ENCODE results near the gene BAHCC1.

Gene BAHCC1

GRCh38 chr17:81404558-81405165, 9.4 kb downstream of the BAHCC1 start:
- no peaks in the 10 kb centered on the region for H3K36me3 Mint-ChIP-seq (ENCODE audit: low read depth)
- no peak for DNase-seq
- H3K9me3 Mint-ChIP-seq: no peaks in the 10 kb centered on the region
- H3K27me3 Mint-ChIP-seq: peaks cover 93% of the 10 kb centered on the region
- H3K4me1 Mint-ChIP-seq (ENCODE audit: low read depth): peaks cover 4% of the 10 kb centered on the region
- H3K4me3 Mint-ChIP-seq: no peak overlapping the region
- no peak overlapping the region for H3K27ac Mint-ChIP-seq

- no peak overlapping the region for H3K4me3 Mint-ChIP-seq
- H3K27me3 Mint-ChIP-seq: peaks cover 90% of the 10 kb centered on the region
- no peak for DNase-seq
- no peaks in the 10 kb centered on the region for H3K36me3 Mint-ChIP-seq (ENCODE audit: low read depth)
- no peaks in the 10 kb centered on the region for H3K4me1 Mint-ChIP-seq (ENCODE audit: low read depth)
- no peaks in the 10 kb centered on the region for H3K9me3 Mint-ChIP-seq
- H3K27ac Mint-ChIP-seq: no peak overlapping the region
Measured at GRCh38 chr17:81405411-81405872, 10.2 kb downstream of the BAHCC1 start.

- Mint-ChIP-seq H3K27ac (no peak overlapping the region), H3K36me3 (ENCODE audit: low read depth) (no peaks in the 10 kb centered on the region), H3K4me1 (ENCODE audit: low read depth) (peaks cover under 1% of the 10 kb centered on the region), H3K9me3 (no peaks in the 10 kb centered on the region), H3K27me3 (peaks cover 81% of the 10 kb centered on the region), H3K4me3 (no peak overlapping the region)
- no peak for DNase-seq
Measured at GRCh38 chr17:81406117-81406953, 11.1 kb downstream of the BAHCC1 start.

- H3K4me3 Mint-ChIP-seq: no peak overlapping the region
- peaks cover 12% of the 10 kb centered on the region for H3K4me1 Mint-ChIP-seq (ENCODE audit: low read depth)
- H3K36me3 Mint-ChIP-seq (ENCODE audit: low read depth): no peaks in the 10 kb centered on the region
- DNase-seq: no peak
- peaks cover 64% of the 10 kb centered on the region for H3K27me3 Mint-ChIP-seq
- no peak overlapping the region for H3K27ac Mint-ChIP-seq
- no peaks in the 10 kb centered on the region for H3K9me3 Mint-ChIP-seq
Measured at GRCh38 chr17:81408049-81408448, 12.8 kb downstream of the BAHCC1 start.

GRCh38 chr17:81409190-81409935, 14.1 kb downstream of the BAHCC1 start:
- Mint-ChIP-seq H3K36me3 (ENCODE audit: low read depth) (no peaks in the 10 kb centered on the region), H3K9me3 (no peaks in the 10 kb centered on the region), H3K4me1 (ENCODE audit: low read depth) (peaks cover 15% of the 10 kb centered on the region), H3K4me3 (no peak overlapping the region), H3K27ac (no peak overlapping the region), H3K27me3 (peaks cover 52% of the 10 kb centered on the region)
- no peak for DNase-seq

GRCh38 chr17:81410852-81411251, 15.6 kb downstream of the BAHCC1 start:
- H3K4me3 Mint-ChIP-seq: no peak overlapping the region
- no peak for DNase-seq
- no peaks in the 10 kb centered on the region for H3K36me3 Mint-ChIP-seq (ENCODE audit: low read depth)
- H3K9me3 Mint-ChIP-seq: no peaks in the 10 kb centered on the region
- H3K4me1 Mint-ChIP-seq (ENCODE audit: low read depth): peaks cover 15% of the 10 kb centered on the region
- H3K27me3 Mint-ChIP-seq: peaks cover 40% of the 10 kb centered on the region
- no peak overlapping the region for H3K27ac Mint-ChIP-seq

- Mint-ChIP-seq H3K4me1 (ENCODE audit: low read depth) (peaks cover 15% of the 10 kb centered on the region), H3K27me3 (peaks cover 40% of the 10 kb centered on the region), H3K9me3 (no peaks in the 10 kb centered on the region), H3K36me3 (ENCODE audit: low read depth) (no peaks in the 10 kb centered on the region), H3K27ac (no peak overlapping the region), H3K4me3 (no peak overlapping the region)
- no peak for DNase-seq
Measured at GRCh38 chr17:81411305-81411704, 16.0 kb downstream of the BAHCC1 start.

DNA sequence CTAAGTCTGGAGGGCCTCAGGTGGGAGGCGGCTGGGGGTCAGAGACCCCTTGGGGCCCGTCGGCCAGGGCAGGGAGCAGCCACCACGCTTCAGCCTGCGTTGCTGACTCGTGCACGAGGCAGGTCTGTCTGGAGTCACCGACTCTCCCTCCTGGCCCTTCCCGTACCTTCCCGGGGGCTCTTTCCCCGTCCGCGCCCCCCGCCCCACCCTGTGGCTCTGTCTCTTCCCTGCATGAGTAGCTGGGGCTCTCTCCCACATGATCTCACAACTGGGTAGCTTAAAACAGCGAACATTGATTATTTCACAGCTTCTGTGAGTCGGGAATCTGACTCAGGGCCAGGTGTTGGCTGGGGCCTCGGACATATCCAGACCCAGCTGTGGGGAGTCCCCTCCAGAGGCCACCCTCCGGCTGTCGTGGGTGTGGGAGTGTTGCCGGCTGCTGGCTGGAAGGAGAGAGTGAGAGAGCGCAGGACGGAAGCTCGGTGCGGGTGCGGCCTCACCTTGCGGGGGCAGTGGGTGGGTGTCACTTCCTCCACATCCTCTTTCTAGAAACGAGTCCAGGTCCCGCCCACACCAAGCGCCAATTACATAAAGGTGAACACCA, 17.3 kb downstream of the BAHCC1 start:
- peaks cover 29% of the 10 kb centered on the region for H3K27me3 Mint-ChIP-seq
- no peaks in the 10 kb centered on the region for H3K36me3 Mint-ChIP-seq (ENCODE audit: low read depth)
- peak overlapping the region; percentile 52 for H3K27ac Mint-ChIP-seq
- H3K9me3 Mint-ChIP-seq: no peaks in the 10 kb centered on the region
- peaks cover 15% of the 10 kb centered on the region for H3K4me1 Mint-ChIP-seq (ENCODE audit: low read depth)
- peak; percentile 72 for DNase-seq
- H3K4me3 Mint-ChIP-seq: peak overlapping the region; percentile 27

GRCh38 chr17:81413497-81414135, 18.4 kb downstream of the BAHCC1 start:
- Mint-ChIP-seq H3K4me3 (no peak overlapping the region), H3K9me3 (no peaks in the 10 kb centered on the region), H3K27ac (no peak overlapping the region), H3K36me3 (ENCODE audit: low read depth) (no peaks in the 10 kb centered on the region), H3K4me1 (ENCODE audit: low read depth) (peaks cover 15% of the 10 kb centered on the region), H3K27me3 (peaks cover 21% of the 10 kb centered on the region)
- no peak for DNase-seq

DNA sequence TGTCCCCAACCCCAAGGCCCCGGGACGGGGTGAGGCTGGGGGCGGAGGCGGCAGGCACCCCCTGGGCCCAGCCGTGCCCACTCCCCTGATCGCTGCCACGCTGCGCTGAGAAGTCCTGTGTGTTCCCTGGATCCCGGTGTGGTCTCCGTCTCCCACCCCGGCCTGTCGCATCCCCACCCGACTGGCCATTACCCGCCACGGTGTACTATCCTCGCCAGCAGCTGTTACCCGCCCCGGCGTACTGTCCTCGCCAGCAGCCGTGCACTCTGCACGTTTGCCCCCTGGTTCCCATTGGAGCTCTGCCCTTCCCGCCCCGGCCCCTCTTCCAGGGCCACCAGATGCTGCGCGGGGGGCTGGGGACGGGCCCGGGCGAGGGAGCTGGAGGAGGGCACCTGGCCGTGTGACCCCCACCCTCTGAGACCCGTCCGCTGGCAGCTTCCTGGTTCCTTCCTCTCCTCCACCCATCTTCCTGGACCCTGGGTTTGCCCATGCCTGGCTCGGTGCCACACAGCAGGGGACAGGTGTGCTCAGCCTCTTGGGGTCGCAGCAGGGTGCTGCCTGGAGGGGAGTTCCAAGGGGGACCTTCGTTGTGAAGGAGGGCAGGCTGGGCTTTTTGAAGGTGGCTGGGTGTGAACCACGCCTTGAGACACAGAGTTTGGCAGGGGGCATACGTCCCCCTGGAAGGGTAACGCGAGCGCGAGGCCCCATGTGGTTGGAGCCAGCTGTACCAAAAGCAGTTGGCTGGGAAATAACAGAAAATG, 19.7 kb downstream of the BAHCC1 start:
- Mint-ChIP-seq H3K4me3 (no peak overlapping the region), H3K9me3 (no peaks in the 10 kb centered on the region), H3K27ac (no peak overlapping the region), H3K36me3 (ENCODE audit: low read depth) (no peaks in the 10 kb centered on the region), H3K4me1 (ENCODE audit: low read depth) (peaks cover 15% of the 10 kb centered on the region), H3K27me3 (peaks cover 8% of the 10 kb centered on the region)
- DNase-seq: no peak

- peaks cover 8% of the 10 kb centered on the region for H3K27me3 Mint-ChIP-seq
- H3K9me3 Mint-ChIP-seq: no peaks in the 10 kb centered on the region
- H3K4me3 Mint-ChIP-seq: no peak overlapping the region
- no peak overlapping the region for H3K27ac Mint-ChIP-seq
- H3K36me3 Mint-ChIP-seq (ENCODE audit: low read depth): no peaks in the 10 kb centered on the region
- peaks cover 15% of the 10 kb centered on the region for H3K4me1 Mint-ChIP-seq (ENCODE audit: low read depth)
- no peak for DNase-seq
Measured at GRCh38 chr17:81415681-81416080, 20.4 kb downstream of the BAHCC1 start.

DNA sequence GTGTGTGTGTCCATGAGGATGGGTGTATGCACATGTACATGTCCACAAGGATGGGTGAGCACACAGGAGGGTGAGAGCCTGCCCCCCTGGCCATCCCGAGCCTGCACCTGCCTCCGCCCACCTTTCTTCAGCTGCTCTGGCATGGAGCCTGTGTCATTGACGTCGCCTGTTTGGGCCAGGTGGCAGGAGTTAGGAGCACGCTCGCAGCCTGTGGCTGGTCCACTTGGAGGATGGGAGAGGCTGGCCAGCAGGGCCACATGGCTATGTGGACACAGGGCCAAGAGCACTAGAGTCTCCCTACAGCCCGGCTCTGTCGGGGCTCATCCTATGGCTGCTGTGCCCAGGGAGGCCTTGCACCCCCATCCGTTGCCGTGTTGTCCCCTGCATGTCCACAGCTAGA, 21.4 kb downstream of the BAHCC1 start:
- H3K27ac Mint-ChIP-seq: no peak overlapping the region
- H3K27me3 Mint-ChIP-seq: peaks cover 8% of the 10 kb centered on the region
- DNase-seq: no peak
- peaks cover 13% of the 10 kb centered on the region for H3K4me1 Mint-ChIP-seq (ENCODE audit: low read depth)
- H3K9me3 Mint-ChIP-seq: no peaks in the 10 kb centered on the region
- no peaks in the 10 kb centered on the region for H3K36me3 Mint-ChIP-seq (ENCODE audit: low read depth)
- H3K4me3 Mint-ChIP-seq: no peak overlapping the region

GRCh38 chr17:81417049-81417878, 22.0 kb downstream of the BAHCC1 start:
- H3K27me3 Mint-ChIP-seq: peaks cover 8% of the 10 kb centered on the region
- no peak overlapping the region for H3K4me3 Mint-ChIP-seq
- no peak for DNase-seq
- no peak overlapping the region for H3K27ac Mint-ChIP-seq
- H3K9me3 Mint-ChIP-seq: no peaks in the 10 kb centered on the region
- H3K36me3 Mint-ChIP-seq (ENCODE audit: low read depth): no peaks in the 10 kb centered on the region
- H3K4me1 Mint-ChIP-seq (ENCODE audit: low read depth): peaks cover 10% of the 10 kb centered on the region
